A549 (cell line): ENCODE data around the gene CDC42EP5. TPM values are rescaled to one million over a fixed set of nuclear protein-coding genes. Genes with fewer than 3 reads are reported as not detected.
A peak's percentile ranks its signal among the peaks of the same experiment; 100 is the strongest.

Experiments
- ATAC-seq, 2 experiments: fragments of 200-7000 bp in 1 of 2; fragments of >200 bp in 1 of 2; cut with Nextera tagmentation in 1 of 2; cut with Tn5 transposase in 1 of 2; 3 replicates each; pipeline versions ENCODE4 v1.8.0 to v1.9.1; 2018 to 2020; ENCODE audit warnings: mild to moderate bottlenecking in 1 of 2, moderate library complexity in 1 of 2
- CTCF ChIA-PET: fragments of 300-600 bp; sonication (Branson Sonifier 250); formaldehyde crosslinking; extraction: SDS; loops from one replicate; lab custom pipeline; 2021; ENCODE audit warnings: antibody characterized with exemption, inconsistent platforms; lab: Yijun Ruan, JAX
- POLR2A ChIA-PET: fragments of 350-600 bp; formaldehyde crosslinking; extraction: SDS; loops from one replicate; lab custom pipeline; 2021; ENCODE audit warnings: antibody characterized with exemption, inconsistent platforms; lab: Yijun Ruan, JAX
- DNase-seq, 2 experiments: peaks; one replicate each; pipeline versions ENCODE4 v3.0.0 to v3.0.0-alpha.2; 2011 to 2016; ENCODE audit warnings: low read depth in 1 of 2, low spot score in 1 of 2
- FAIRE-seq: peaks from 2 replicates; lab custom pipeline; 2011; peaks lifted over from hg19 to GRCh38; lab: Jason Lieb, UNC
- H3K27ac ChIP-seq, 2 experiments: fragments of >200 bp; sonication (Bioruptor Twin); formaldehyde crosslinking; 3 replicates each; pipeline ENCODE4 v1.5.1; 2016 to 2017
- H3K4me1 ChIP-seq: fragments of >200 bp; sonication (Bioruptor Twin); formaldehyde crosslinking; 3 replicates; pipeline ENCODE4 v1.6.1; 2016
- H3K4me2 ChIP-seq: fragments of >200 bp; sonication (Bioruptor Twin); formaldehyde crosslinking; 3 replicates; pipeline ENCODE4 v1.6.1; 2016
- H3K4me3 ChIP-seq: fragments of >200 bp; sonication (Bioruptor Twin); formaldehyde crosslinking; 3 replicates; pipeline ENCODE4 v1.5.1; 2016
- H3K9me3 ChIP-seq: fragments of >200 bp; sonication (Bioruptor Twin); formaldehyde crosslinking; 3 replicates; pipeline ENCODE4 v1.6.1; 2016
- BHLHE40 ChIP-seq: IDR thresholded peaks from 2 replicates; pipeline ENCODE4 v1.6.1; 2012; ENCODE audit warnings: low read depth, low read length, inconsistent platforms
- CBX2 ChIP-seq: fragments of 200-600 bp; sonication (generic); IDR thresholded peaks from 2 replicates; pipeline ENCODE4 v1.6.1; 2016; ENCODE audit warnings: low read depth, mild to moderate bottlenecking, borderline replicate concordance
- CBX8 ChIP-seq: fragments of 200-600 bp; sonication (generic); IDR thresholded peaks from 2 replicates; pipeline ENCODE4 v1.6.1; 2016
- CHD2 ChIP-seq: fragments of 150-350 bp; IDR thresholded peaks from 2 replicates; pipeline ENCODE4 v1.6.1; 2014; ENCODE audit warnings: low read length; ENCODE audit not compliant: partially characterized antibody
- E2F6 ChIP-seq: IDR thresholded peaks from 2 replicates; pipeline ENCODE4 v1.6.1; 2012; ENCODE audit warnings: low read depth, borderline replicate concordance
- EHF ChIP-seq: fragments of 250-450 bp; sonication (Bioruptor Pico); IDR thresholded peaks from 2 replicates; pipeline ENCODE4 v1.5.0; 2020; ENCODE audit warnings: mild to moderate bottlenecking
- EP300 ChIP-seq, 2 experiments: fragments of >200 bp; sonication (Bioruptor Twin); formaldehyde crosslinking; IDR thresholded peaks; 2 replicates in 1 of 2; 3 replicates in 1 of 2; pipeline ENCODE4 v1.6.1; 2016 to 2017
- FOSB ChIP-seq: fragments of 250-450 bp; sonication (Bioruptor Pico); IDR thresholded peaks from 2 replicates; pipeline ENCODE4 v1.5.0; 2020; ENCODE audit warnings: mild to moderate bottlenecking, moderate library complexity
- GATA3 ChIP-seq: IDR thresholded peaks from 2 replicates; pipeline ENCODE4 v1.6.1; 2012; ENCODE audit warnings: borderline replicate concordance
- HES2 ChIP-seq: fragments of >200 bp; sonication (Bioruptor Twin); formaldehyde crosslinking; IDR thresholded peaks from 2 replicates; pipeline ENCODE4 v1.6.1; 2016
- HMGXB4 ChIP-seq: fragments of 250-450 bp; sonication (Bioruptor Pico); IDR thresholded peaks from 2 replicates; pipeline ENCODE4 v1.5.0; 2021; ENCODE audit warnings: mild to moderate bottlenecking, moderate library complexity, borderline replicate concordance
- HOXB5 ChIP-seq: fragments of 250-450 bp; sonication (Bioruptor Pico); IDR thresholded peaks from 2 replicates; pipeline ENCODE4 v1.5.0; 2020; ENCODE audit warnings: mild to moderate bottlenecking, moderate library complexity
- JUN ChIP-seq, 2 experiments: fragments of >200 bp; sonication (Bioruptor Twin); formaldehyde crosslinking; IDR thresholded peaks; 2 replicates in 1 of 2; 3 replicates in 1 of 2; pipeline ENCODE4 v1.6.1; 2016 to 2017
- KDM5A ChIP-seq: fragments of 200-600 bp; sonication (generic); IDR thresholded peaks from 2 replicates; pipeline ENCODE4 v1.6.1; 2016; ENCODE audit warnings: antibody characterized with exemption, mild to moderate bottlenecking
- MAX ChIP-seq: IDR thresholded peaks from 2 replicates; pipeline ENCODE4 v1.6.1; 2012
- MAZ ChIP-seq: fragments of 150-350 bp; IDR thresholded peaks from 2 replicates; pipeline ENCODE4 v1.6.1; 2014; ENCODE audit warnings: antibody characterized with exemption, low read depth, low read length, borderline replicate concordance
- MYC ChIP-seq: IDR thresholded peaks from 2 replicates; pipeline ENCODE4 v1.6.1; 2012; ENCODE audit warnings: mild to moderate bottlenecking, inconsistent platforms, low read length, improper control_type of control experiment, borderline replicate concordance
- NFE2L2 ChIP-seq: fragments of 150-350 bp; conservative IDR thresholded peaks from 2 replicates; pipeline ENCODE4 v1.6.1; 2014; ENCODE audit warnings: low read length
- NR3C1 ChIP-seq: fragments of >200 bp; sonication (Bioruptor Twin); formaldehyde crosslinking; IDR thresholded peaks from 3 replicates; pipeline ENCODE4 v1.6.1; 2017
- PBX3 ChIP-seq: IDR thresholded peaks from 2 replicates; pipeline ENCODE4 v1.6.1; 2012
- PHF8 ChIP-seq: fragments of 200-600 bp; sonication (generic); IDR thresholded peaks from 2 replicates; pipeline ENCODE4 v1.6.1; 2016; ENCODE audit warnings: low read depth, mild to moderate bottlenecking, antibody characterized with exemption, moderate library complexity, borderline replicate concordance
- POLR2A ChIP-seq: IDR thresholded peaks from 2 replicates; pipeline ENCODE4 v1.6.1; 2012; ENCODE audit warnings: mild to moderate bottlenecking, low read length
- RARB ChIP-seq: fragments of 250-450 bp; sonication (Bioruptor Pico); IDR thresholded peaks from 2 replicates; pipeline ENCODE4 v1.8.0; 2021; ENCODE audit warnings: mild to moderate bottlenecking, moderate library complexity
- RNF2 ChIP-seq: fragments of 200-600 bp; sonication (generic); IDR thresholded peaks from 2 replicates; pipeline ENCODE4 v1.6.1; 2016; ENCODE audit warnings: low read depth, mild to moderate bottlenecking, antibody characterized with exemption, moderate library complexity, borderline replicate concordance
- SMC3 ChIP-seq: fragments of >200 bp; sonication (Bioruptor Twin); formaldehyde crosslinking; IDR thresholded peaks from 3 replicates; pipeline ENCODE4 v1.6.1; 2018; ENCODE audit warnings: inconsistent platforms
- TFCP2L1 ChIP-seq: fragments of 250-450 bp; sonication (Bioruptor Pico); IDR thresholded peaks from 2 replicates; pipeline ENCODE4 v1.5.0; 2021; ENCODE audit warnings: mild to moderate bottlenecking
- TP53 ChIP-seq: fragments of 250-450 bp; sonication (Bioruptor Pico); IDR thresholded peaks from 2 replicates; pipeline ENCODE4 v1.5.0; 2021; ENCODE audit warnings: mild to moderate bottlenecking, moderate library complexity
- ZC3H11A ChIP-seq: fragments of 450-650 bp; IDR thresholded peaks from 2 replicates; pipeline ENCODE4 v1.6.1; 2014; ENCODE audit warnings: antibody characterized with exemption, mild to moderate bottlenecking
- WGBS: methylation state at CpG from one replicate; pipeline ENCODE4 v1.1.6; 2017; ENCODE audit errors: missing lambda C conversion rate; 5-methylcytosine and 5-hydroxymethylcytosine counted together
- polyA plus RNA-seq, 4 experiments: library from polyadenylated mRNA; depleted of rRNA in 3 of 4; stranded (reverse); fragments of >200 nt; fragmentation: RNase III in 1 of 4; extraction: RNeasy Plus Mini Kit Qiagen cat#74134 plus additional on column Dnase treatment in 1 of 4; gene quantifications; 2 replicates in 3 of 4; 3 replicates in 1 of 4; pipeline ENCODE4 v1.2.3, GENCODE V29; 2011 to 2017
- TF ChIP-seq, protein P1 (sequence below): fragments of >200 bp; sonication (Bioruptor Twin); formaldehyde crosslinking; IDR thresholded peaks from 3 replicates; pipeline ENCODE4 v1.6.1; 2016
- TF ChIP-seq, protein P2 (sequence below): fragments of 450-650 bp; IDR thresholded peaks from 2 replicates; pipeline ENCODE4 v1.6.1; 2014; ENCODE audit warnings: antibody characterized with exemption

Gene CDC42EP5
- polyA plus RNA-seq, 2 of the 4 experiments (the other 2 are of a cell fraction): not detected

- no peak for TF ChIP-seq EP300 (IDR thresholded peaks at IDR 0.05)
- TF ChIP-seq JUN (IDR thresholded peaks at IDR 0.05): 0 out of 5 replicates have a peak, but pooled peaks of 1 of the 2 experiments have one; percentile 64
- TF ChIP-seq BHLHE40: peak; percentile 1; the same call in 1 of the 2 replicates
- TF ChIP-seq FOSB (CRISPR knock-in tag): no peak
- 0 out of 2 replicates have a peak, but pooled peaks have one; percentile 15 for TF ChIP-seq MAZ
- TF ChIP-seq NR3C1: no peak
- TF ChIP-seq MYC: no peak
- TF ChIP-seq GATA3: no peak
- TF ChIP-seq RARB: no peak
- no peak for TF ChIP-seq RNF2
- TF ChIP-seq NFE2L2: no peak
- WGBS: under 1% methylated on average over 24 of the region's 26 CpGs
- ATAC-seq: peak; percentile 27 to 65
- POLR2A ChIA-PET: interaction anchor here (0.6 to 7.1 kb wide), 8 partner anchors 9 to 1190 kb away, joined by 3 to 130 read pairs (median 6); partner anchors contain the start of genes CDC42EP5, LENG8, MBOAT7 and U2AF2
- peak overlapping the region; percentile 93 to 95 for H3K27ac ChIP-seq
- peak overlapping the region; percentile 67 for H3K4me3 ChIP-seq
- FAIRE-seq: no peak
- no peaks in the 10 kb centered on the region for H3K9me3 ChIP-seq
- CTCF ChIA-PET: interaction anchor here (0.6 to 2.7 kb wide), 6 partner anchors 10 to 64 kb away, joined by 3 to 19 read pairs (median 4); partner anchors contain the start of gene LENG8
- H3K4me2 ChIP-seq: peak overlapping the region; percentile 98
- H3K4me1 ChIP-seq: peaks cover 32% of the 10 kb centered on the region
- DNase-seq: peak; percentile 81 to 99
These were observed 9.0 kb downstream of the CDC42EP5 start for GRCh38 chr19:54464044-54464629.

DNA sequence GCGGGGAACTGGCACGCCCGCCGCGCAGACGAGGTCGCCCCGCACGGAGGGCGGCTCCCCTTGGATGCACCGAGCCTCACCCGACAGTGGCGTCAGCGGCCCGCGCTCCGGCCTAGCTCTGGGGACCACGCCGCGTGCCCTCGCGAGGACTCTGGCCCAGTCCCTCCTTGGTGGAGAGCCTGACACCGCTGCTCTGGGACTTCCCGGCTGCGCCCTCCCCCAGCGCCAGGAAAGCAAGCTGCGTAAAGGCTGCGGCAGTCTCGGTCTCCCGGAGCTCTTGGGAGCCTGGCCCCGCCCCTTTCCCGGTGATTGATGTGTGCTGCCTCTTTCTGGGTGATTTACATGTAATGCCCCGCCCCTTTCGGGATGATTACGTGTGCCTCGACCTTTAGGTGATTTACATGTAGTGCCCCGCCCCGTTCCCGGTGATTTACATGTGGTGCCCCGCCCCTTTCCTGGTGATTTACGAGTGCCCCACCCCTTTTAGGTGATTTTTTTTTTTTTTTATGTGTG is 9.5 kb downstream of the CDC42EP5 start, which contains the start of gene LENG9:
TSS of gene LENG9 (minus strand) at position 248 of the 513 bp plus-strand sequence. CDS start 252 bp downstream, outside the sequence.
- Histone ChIP-seq H3K4me2 (peak within 1 kb of the TSS; percentile 98), H3K4me1 (peaks cover 32% of the 10 kb centered on the region), H3K9me3 (no peaks in the 10 kb centered on the region), H3K4me3 (peak within 1 kb of the TSS; percentile 67), H3K27ac (peak within 1 kb of the TSS; percentile 93 to 95)
- WGBS: under 1% methylated on average over 18 of the region's 41 CpGs
- FAIRE-seq (peak; percentile 70), ATAC-seq (peak; percentile 40 to 67), DNase-seq (peak; percentile 91 to 100)
- ChIA-PET POLR2A (interaction anchor here (0.5 to 7.1 kb wide), 9 partner anchors 9 to 1191 kb away, joined by 3 to 130 read pairs (median 5); partner anchors contain the start of genes CDC42EP5, LENG8, MBOAT7 and U2AF2), CTCF (interaction anchor here (0.6 to 2.7 kb wide), 6 partner anchors 10 to 64 kb away, joined by 3 to 19 read pairs (median 4); partner anchors contain the start of gene LENG8)
- TF ChIP-seq MYC (peak; percentile 80; the same call in 1 of the 2 replicates), TFCP2L1 (peak; percentile 93), HOXB5 (CRISPR knock-in tag) (peak; percentile 97), HMGXB4 (CRISPR knock-in tag) (no peak), PHF8 (peak; percentile 68), ZC3H11A (no peak), PBX3 (peak; percentile 73; the same call in 1 of the 2 replicates), JUN (IDR thresholded peaks at IDR 0.05) (no peak; a peak in 2 of 5 replicates), POLR2A (peak; percentile 88), MAX (peak; percentile 46), HES2 (no peak), TP53 (no peak), KDM5A (no peak), CBX2 (no peak), EHF (CRISPR knock-in tag) (no peak), SMC3 (no peak), E2F6 (peak; percentile 87), FOSB (CRISPR knock-in tag) (no peak), CHD2 (peak; percentile 56), CBX8 (no peak), BHLHE40 (no peak), RARB (peak; percentile 71; the same call in 1 of the 2 replicates)
- TF ChIP-seq, protein P1, sequence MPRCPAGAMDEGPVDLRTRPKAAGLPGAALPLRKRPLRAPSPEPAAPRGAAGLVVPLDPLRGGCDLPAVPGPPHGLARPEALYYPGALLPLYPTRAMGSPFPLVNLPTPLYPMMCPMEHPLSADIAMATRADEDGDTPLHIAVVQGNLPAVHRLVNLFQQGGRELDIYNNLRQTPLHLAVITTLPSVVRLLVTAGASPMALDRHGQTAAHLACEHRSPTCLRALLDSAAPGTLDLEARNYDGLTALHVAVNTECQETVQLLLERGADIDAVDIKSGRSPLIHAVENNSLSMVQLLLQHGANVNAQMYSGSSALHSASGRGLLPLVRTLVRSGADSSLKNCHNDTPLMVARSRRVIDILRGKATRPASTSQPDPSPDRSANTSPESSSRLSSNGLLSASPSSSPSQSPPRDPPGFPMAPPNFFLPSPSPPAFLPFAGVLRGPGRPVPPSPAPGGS: peak; percentile 53; the same call in 1 of the 3 replicates
- TF ChIP-seq, protein P2, sequence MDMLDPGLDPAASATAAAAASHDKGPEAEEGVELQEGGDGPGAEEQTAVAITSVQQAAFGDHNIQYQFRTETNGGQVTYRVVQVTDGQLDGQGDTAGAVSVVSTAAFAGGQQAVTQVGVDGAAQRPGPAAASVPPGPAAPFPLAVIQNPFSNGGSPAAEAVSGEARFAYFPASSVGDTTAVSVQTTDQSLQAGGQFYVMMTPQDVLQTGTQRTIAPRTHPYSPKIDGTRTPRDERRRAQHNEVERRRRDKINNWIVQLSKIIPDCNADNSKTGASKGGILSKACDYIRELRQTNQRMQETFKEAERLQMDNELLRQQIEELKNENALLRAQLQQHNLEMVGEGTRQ: peak; percentile 43
